Spleen (tissue), 11 donors: Measurements from ENCODE around the gene PCDHGB5. TPM values are rescaled to one million over a fixed set of nuclear protein-coding genes. Genes with fewer than 3 reads are reported as not detected.
A peak's percentile ranks its signal among the peaks of the same experiment; 100 is the strongest.

Experiments
- DNase-seq: peaks from one replicate; pipeline ENCODE4 v3.0.0-alpha.2; 2020
- H3K27ac ChIP-seq, 8 donors: fragments of 200-600 bp; sonication (generic) in 7 of 8; 1 replicate in 4 of 8; 2 replicates in 4 of 8; pipeline versions ENCODE4 v1.5.0 to v1.8.0; 2016 to 2021; ENCODE audit warnings: inconsistent platforms in 4 of 8, mild to moderate bottlenecking in 4 of 8, moderate library complexity in 1 of 8
- H3K27me3 ChIP-seq, 7 donors: fragments of 200-600 bp; sonication (generic) in 6 of 7; replicated peaks in 1 of 7; 1 replicate in 4 of 7; 2 replicates in 3 of 7; pipeline versions ENCODE4 v1.5.0 to v1.8.0; 2016 to 2021; ENCODE audit warnings: inconsistent platforms in 3 of 7, mild to moderate bottlenecking in 1 of 7
- H3K36me3 ChIP-seq, 6 donors: fragments of 200-600 bp; sonication (generic) in 5 of 6; 1 replicate in 4 of 6; 2 replicates in 2 of 6; pipeline versions ENCODE4 v1.5.0 to v1.8.0; 2016 to 2021; ENCODE audit warnings: inconsistent platforms in 2 of 6
- H3K4me1 ChIP-seq, 6 donors: fragments of 200-600 bp; sonication (generic) in 5 of 6; 1 replicate in 3 of 6; 2 replicates in 3 of 6; pipeline versions ENCODE4 v1.5.0 to v1.8.0; 2016 to 2021; ENCODE audit warnings: inconsistent platforms in 3 of 6
- H3K4me3 ChIP-seq, 8 donors: fragments of 200-600 bp; sonication (generic) in 7 of 8; 1 replicate in 4 of 8; 2 replicates in 4 of 8; pipeline versions ENCODE4 v1.5.0 to v1.8.0; 2016 to 2021; ENCODE audit warnings: inconsistent platforms in 4 of 8, mild to moderate bottlenecking in 4 of 8, moderate library complexity in 2 of 8
- H3K9me3 ChIP-seq, 8 donors: fragments of 200-600 bp; sonication (generic) in 7 of 8; 1 replicate in 4 of 8; 2 replicates in 4 of 8; pipeline versions ENCODE4 v1.5.0 to v1.8.0; 2016 to 2021; ENCODE audit warnings: inconsistent platforms in 4 of 8
- POLR2A ChIP-seq, 3 donors: fragments of 450-650 bp; IDR thresholded peaks; one replicate each; pipeline ENCODE4 v1.5.1; 2017; ENCODE audit warnings: antibody characterized with exemption in 3 of 3, mild to moderate bottlenecking in 1 of 3
- POLR2AphosphoS5 ChIP-seq, 3 donors: sonication (generic); formaldehyde crosslinking; IDR thresholded peaks; one replicate each; pipeline ENCODE4 v1.5.1; 2017; ENCODE audit warnings: antibody characterized with exemption in 3 of 3
- WGBS, 5 donors: extraction: QIAGEN DNeasy Blood & Tissue Kit in 3 of 5; methylation state at CpG; one replicate each; pipeline versions ENCODE4 v1.1.5 to v1.1.7; 2013 to 2018; 5-methylcytosine and 5-hydroxymethylcytosine counted together
- intact Hi-C: fragments of 100-400 bp; cut with DNase I; formaldehyde crosslinking; loops from one replicate; pipeline ENCODE4 v1.15.0; 2023; ENCODE audit warnings: low total_unique reads
- polyA plus RNA-seq, 3 donors: library from polyadenylated mRNA; stranded (reverse); fragments of 200-250 nt; gene quantifications; one replicate each; pipeline ENCODE4 v1.2.1, GENCODE V29; 2013
- total RNA-seq, 7 donors: library from RNA; depleted of rRNA in 3 of 7; stranded (reverse); fragments of >200 nt in 3 of 7; fragmentation: NEBNext Ultra II Directional in 4 of 7; extraction: Animal tissue kit (Norgen Biotek cat#: 25700) in 4 of 7; gene quantifications; one replicate each; pipeline versions ENCODE4 v1.1.0 to v1.2.1, GENCODE V29; 2016 to 2021
- TF ChIP-seq, protein P1 (sequence below), 11 experiments: fragments of 200-600 bp in 7 of 11; fragments of 450-650 bp in 4 of 11; sonication (generic) in 4 of 11; IDR thresholded peaks in 8 of 11; conservative IDR thresholded peaks in 3 of 11; 1 replicate in 7 of 11; 2 replicates in 4 of 11; pipeline versions ENCODE4 v1.4.0 to v1.8.0; 2016 to 2021; ENCODE audit warnings: antibody characterized with exemption in 11 of 11, inconsistent platforms in 4 of 11, mild to moderate bottlenecking in 1 of 11
- donor health status: healthy with polysubstance abuse.
- donor health status: DM: no; HTN: no; CAD: no; lungs with moderate emphysema.
- donor health status: DM: no; HTN: no; CAD: no.
- donor health status: Bipolar disorder and iron deficiency.
- donor health status: healthy.
- donor health status: DM: no; HTN: no; CAD: no.
- donor health status: DM: yes; HTN: yes; CAD: no.

PCDHGB5 gene
- total and polyA plus RNA-seq, 10 donors: 0.07 to 8.0 (median 5.1) TPM

DNA sequence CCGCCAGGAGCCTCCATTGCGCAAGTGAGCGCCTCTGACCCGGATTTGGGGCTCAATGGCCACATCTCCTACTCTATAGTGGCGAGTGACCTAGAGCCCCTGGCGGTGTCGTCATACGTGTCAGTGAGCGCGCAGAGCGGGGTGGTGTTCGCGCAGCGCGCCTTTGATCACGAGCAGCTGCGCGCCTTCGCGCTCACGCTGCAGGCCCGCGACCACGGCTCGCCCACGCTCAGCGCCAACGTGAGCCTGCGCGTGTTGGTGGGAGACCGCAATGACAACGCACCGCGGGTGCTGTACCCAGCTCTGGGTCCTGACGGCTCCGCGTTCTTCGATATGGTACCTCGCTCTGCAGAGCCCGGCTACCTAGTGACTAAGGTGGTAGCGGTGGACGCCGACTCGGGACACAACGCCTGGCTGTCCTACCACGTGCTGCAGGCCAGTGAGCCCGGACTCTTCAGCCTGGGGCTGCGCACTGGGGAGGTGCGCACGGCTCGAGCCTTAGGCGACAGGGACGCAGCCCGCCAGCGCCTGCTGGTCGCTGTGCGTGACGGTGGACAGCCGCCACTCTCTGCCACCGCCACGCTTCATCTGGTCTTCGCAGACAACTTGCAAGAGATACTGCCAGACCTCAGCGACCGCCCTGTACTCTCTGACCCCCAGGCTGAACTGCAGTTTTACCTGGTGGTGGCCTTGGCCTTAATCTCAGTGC is 12.0 kb downstream of the PCDHGB5 start:
- intact Hi-C loops: no loop called here
- DNase-seq: no peak
- Histone ChIP-seq H3K36me3 (peaks cover 0 to 6% (median 0%) of the 10 kb centered on the region in 6 donors), H3K4me3 (peak overlapping the region in 1 of 8 donors; percentile 27), H3K27me3 (peaks cover 0 to 99% (median 38%) of the 10 kb centered on the region in 7 donors), H3K9me3 (peaks cover 4 to 99% (median 93%) of the 10 kb centered on the region in 8 donors), H3K4me1 (peaks cover 0 to 15% (median 2%) of the 10 kb centered on the region in 6 donors), H3K27ac (no peak overlapping the region)
- 26 to 45% (median 35%) methylated on average over 17 to 64 of the region's 64 CpGs for WGBS, 5 donors
- TF ChIP-seq, protein P1, sequence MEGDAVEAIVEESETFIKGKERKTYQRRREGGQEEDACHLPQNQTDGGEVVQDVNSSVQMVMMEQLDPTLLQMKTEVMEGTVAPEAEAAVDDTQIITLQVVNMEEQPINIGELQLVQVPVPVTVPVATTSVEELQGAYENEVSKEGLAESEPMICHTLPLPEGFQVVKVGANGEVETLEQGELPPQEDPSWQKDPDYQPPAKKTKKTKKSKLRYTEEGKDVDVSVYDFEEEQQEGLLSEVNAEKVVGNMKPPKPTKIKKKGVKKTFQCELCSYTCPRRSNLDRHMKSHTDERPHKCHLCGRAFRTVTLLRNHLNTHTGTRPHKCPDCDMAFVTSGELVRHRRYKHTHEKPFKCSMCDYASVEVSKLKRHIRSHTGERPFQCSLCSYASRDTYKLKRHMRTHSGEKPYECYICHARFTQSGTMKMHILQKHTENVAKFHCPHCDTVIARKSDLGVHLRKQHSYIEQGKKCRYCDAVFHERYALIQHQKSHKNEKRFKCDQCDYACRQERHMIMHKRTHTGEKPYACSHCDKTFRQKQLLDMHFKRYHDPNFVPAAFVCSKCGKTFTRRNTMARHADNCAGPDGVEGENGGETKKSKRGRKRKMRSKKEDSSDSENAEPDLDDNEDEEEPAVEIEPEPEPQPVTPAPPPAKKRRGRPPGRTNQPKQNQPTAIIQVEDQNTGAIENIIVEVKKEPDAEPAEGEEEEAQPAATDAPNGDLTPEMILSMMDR (IDR thresholded peaks at IDR 0.05 in 8 of 11, conservative IDR thresholded peaks at IDR 0.05 in 3 of 11): no peak
- TF ChIP-seq POLR2AphosphoS5 (IDR thresholded peaks at IDR 0.05) (no peak), POLR2A (IDR thresholded peaks at IDR 0.05) (no peak)

DNA sequence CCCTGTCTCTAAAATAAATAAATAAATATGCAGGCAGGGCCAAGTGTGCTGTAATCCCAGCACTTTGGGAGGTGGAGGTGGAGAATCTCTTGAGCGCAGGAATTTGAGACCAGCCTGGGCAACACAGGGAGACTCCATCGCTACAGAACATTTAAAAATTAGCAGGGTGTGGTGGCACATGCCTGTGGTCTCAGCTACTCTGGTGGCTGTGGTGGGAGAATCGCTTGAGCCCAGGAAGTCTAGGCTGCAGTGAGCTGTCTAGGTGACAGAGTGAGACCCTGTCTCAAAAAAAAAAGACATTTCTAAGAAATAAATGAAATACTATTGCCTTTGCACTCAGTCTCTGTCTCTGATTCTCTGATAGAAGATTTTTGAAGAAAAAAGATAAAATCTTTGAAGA is 13.8 kb downstream of the PCDHGB5 start:
- no peak for DNase-seq
- 60 to 82% (median 73%) methylated on average over 3 of the region's 3 CpGs for WGBS, 5 donors
- Histone ChIP-seq H3K9me3 (peaks cover 4 to 98% (median 91%) of the 10 kb centered on the region in 8 donors), H3K36me3 (peaks cover 0 to 6% (median 0%) of the 10 kb centered on the region in 6 donors), H3K27me3 (peaks cover 0 to 99% (median 38%) of the 10 kb centered on the region in 7 donors), H3K4me1 (peaks cover 0 to 21% (median 2%) of the 10 kb centered on the region in 6 donors), H3K4me3 (no peak overlapping the region), H3K27ac (no peak overlapping the region)
- TF ChIP-seq, protein P1 (IDR thresholded peaks at IDR 0.05 in 8 of 11, conservative IDR thresholded peaks at IDR 0.05 in 3 of 11): no peak
- TF ChIP-seq POLR2A (IDR thresholded peaks at IDR 0.05) (no peak), POLR2AphosphoS5 (IDR thresholded peaks at IDR 0.05) (no peak)
- intact Hi-C loops: no loop called here

DNA sequence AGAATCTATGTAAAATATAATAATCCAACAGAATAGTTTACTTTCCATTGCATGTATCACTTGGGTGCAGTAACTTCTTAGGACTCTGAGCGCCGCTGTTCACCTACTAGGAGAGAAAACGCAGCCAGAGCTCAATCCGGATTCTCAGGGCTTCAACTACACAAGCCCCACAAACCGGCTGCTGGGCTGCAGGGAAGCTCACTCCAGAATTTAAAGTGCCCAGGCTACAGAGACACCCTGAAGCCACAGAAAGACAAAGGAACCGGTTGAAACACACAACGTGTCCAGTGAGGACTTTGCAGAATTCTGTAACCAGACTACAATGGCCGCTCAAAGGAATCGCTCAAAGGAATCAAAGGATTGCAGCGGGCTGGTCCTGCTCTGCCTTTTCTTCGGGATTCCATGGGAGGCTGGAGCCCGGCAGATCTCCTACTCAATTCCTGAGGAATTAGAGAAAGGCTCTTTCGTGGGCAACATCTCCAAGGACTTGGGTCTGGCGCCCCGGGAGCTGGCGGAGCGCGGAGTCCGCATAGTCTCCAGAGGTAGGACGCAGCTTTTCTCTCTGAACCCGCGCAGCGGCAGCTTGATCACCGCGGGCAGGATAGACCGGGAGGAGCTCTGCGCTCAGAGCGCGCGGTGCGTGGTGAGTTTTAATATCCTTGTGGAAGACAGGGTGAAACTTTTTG is 15.2 kb downstream of the PCDHGB5 start, which contains the start of gene PCDHGA10:
Gene PCDHGA10 (plus strand): TSS at position 134 of the 686 bp plus-strand sequence. CDS start 189 bp downstream, at position 323.
- peaks cover 0 to 6% (median 0%) of the 10 kb centered on the region in 6 donors for H3K36me3 ChIP-seq
- H3K4me3 ChIP-seq: peak within 1 kb of the TSS; percentile 11 to 60 (median 32)
- WGBS, 5 donors: 12 to 16% (median 14%) methylated on average over 25 to 31 of the region's 31 CpGs

More for the DNA sequence above, 15.2 kb downstream of the PCDHGB5 start, which contains the start of gene PCDHGA10:
- intact Hi-C loops: no loop called here
- Histone ChIP-seq H3K27ac (no peak within 1 kb of the TSS), H3K9me3 (peaks cover 4 to 98% (median 88%) of the 10 kb centered on the region in 8 donors), H3K4me1 (peaks cover 0 to 21% (median 5%) of the 10 kb centered on the region in 6 donors), H3K27me3 (peaks cover 0 to 99% (median 30%) of the 10 kb centered on the region in 7 donors)
- DNase-seq: no peak
- TF ChIP-seq POLR2A (IDR thresholded peaks at IDR 0.05) (no peak), POLR2AphosphoS5 (IDR thresholded peaks at IDR 0.05) (no peak)
- TF ChIP-seq, protein P1 (IDR thresholded peaks at IDR 0.05 in 8 of 11, conservative IDR thresholded peaks at IDR 0.05 in 3 of 11): peak in 9 of 11 experiments; percentile 3 to 65 (median 44)
